Measurements from ENCODE around the gene SCYGR1.
"Not testable (repeated sequence)": the region's sequence is repeated elsewhere in the genome, so short reads cannot be mapped to it uniquely, and the experiment has no call there.

Gene SCYGR1

GRCh38 chr2:227404585-227405271 is 17.0 kb upstream of the SCYGR1 start:
- no peak for DNase-seq (ENCODE audit: insufficient read length, low spot score)

GRCh38 chr2:227402959-227403358 is 15.2 kb upstream of the SCYGR1 start:
- DNase-seq (ENCODE audit: insufficient read length, low spot score) = no peak
- no peak for FAIRE-seq

More at GRCh38 chr2:227404585-227405271, 17.0 kb upstream of the SCYGR1 start:
- FAIRE-seq = no peak

DNA sequence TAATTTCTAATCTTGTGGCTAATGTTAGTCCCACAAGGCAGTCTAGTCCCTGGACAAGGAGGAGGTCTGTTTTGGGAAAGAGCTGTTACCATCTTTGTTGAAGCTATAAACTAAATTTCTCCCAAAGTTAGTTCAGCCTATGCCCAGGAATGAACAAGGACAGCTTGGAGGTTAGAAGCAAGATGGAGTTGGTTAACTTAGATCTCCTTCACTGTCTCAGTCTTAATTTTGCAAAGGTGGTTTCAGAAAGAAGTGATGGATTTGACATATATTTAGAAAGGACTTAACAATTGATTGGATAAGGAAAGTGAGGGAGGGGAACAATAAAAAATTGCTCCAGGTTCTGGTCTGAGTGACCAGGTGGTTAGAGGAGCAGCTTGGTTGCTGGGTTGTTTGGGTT is 14.6 kb upstream of the SCYGR1 start:
- DNase-seq (ENCODE audit: insufficient read length, low spot score) (no peak), FAIRE-seq (no peak)

GRCh38 chr2:227401550-227401949 is 13.8 kb upstream of the SCYGR1 start:
- DNase-seq (ENCODE audit: insufficient read length, low spot score) = no peak
- no peak for FAIRE-seq

GRCh38 chr2:227398684-227399670 is 11.2 kb upstream of the SCYGR1 start:
- FAIRE-seq (no peak), DNase-seq (ENCODE audit: insufficient read length, low spot score) (no peak)

DNA sequence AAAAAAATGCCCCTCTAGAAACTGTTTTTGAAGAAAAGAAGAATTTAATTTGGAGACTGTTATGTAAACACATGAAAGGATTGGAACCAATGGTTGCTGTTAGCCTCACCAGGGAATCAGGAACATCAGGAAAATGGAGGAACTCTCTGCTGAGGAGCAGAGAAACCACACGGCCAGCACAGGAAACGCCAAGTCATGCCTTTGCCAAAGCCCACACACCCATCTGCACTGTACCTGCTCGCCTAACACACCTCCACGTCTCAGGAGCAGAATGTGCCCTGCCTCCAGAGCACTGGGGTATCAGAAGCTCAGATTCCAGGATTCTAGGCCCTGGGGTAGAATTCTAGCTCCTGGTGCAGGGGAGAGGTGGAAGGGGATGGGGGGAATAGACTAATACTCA is 9.8 kb upstream of the SCYGR1 start:
- FAIRE-seq = no peak
- no peak for DNase-seq (ENCODE audit: insufficient read length, low spot score)

DNA sequence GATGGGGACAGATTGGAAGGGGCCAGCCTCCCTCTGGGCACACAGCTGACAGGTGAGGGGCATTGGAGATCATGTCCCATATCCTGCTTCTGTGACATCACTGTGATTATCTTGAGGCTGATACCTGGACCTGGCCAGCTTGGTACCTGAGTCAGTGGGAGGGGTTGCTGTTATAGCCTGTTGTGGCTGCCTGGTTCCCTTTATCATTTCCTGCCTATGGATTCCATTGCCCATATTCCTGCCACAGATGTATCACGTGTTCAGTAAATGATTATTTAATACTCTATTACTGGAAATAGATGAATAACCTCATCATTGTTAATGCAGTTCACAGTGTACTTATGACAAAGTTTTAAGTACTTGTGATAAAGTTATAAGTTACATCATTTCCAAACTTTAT is 7.8 kb upstream of the SCYGR1 start:
- DNase-seq (ENCODE audit: insufficient read length, low spot score) = no peak
- FAIRE-seq = no peak

GRCh38 chr2:227394401-227394800 is 6.7 kb upstream of the SCYGR1 start:
- no peak for FAIRE-seq
- no peak for DNase-seq (ENCODE audit: insufficient read length, low spot score)

- DNase-seq (ENCODE audit: insufficient read length, low spot score) (no peak), FAIRE-seq (no peak)
These were observed 2.9 kb upstream of the SCYGR1 start for GRCh38 chr2:227390468-227391256.

DNA sequence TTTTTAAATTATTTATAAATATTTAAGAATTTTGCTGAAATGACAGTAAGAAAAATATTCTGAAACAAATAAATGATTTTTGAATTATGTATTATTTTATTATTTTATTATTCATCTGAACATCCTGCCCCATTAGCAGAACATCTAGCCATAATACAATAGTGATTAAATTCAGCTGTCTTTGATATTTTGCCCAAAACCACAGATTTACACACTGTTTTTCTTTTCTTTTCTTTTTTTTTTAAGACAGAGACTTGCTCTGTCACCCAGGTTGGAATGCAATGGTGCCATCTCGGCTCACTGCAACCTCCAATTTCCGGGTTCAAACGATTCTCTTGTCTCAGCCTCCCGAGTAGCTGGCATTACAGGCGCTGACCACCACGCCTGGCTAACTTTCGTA is 1.9 kb upstream of the SCYGR1 start:
- DNase-seq (ENCODE audit: insufficient read length, low spot score) (no peak), FAIRE-seq (no peak)

DNA sequence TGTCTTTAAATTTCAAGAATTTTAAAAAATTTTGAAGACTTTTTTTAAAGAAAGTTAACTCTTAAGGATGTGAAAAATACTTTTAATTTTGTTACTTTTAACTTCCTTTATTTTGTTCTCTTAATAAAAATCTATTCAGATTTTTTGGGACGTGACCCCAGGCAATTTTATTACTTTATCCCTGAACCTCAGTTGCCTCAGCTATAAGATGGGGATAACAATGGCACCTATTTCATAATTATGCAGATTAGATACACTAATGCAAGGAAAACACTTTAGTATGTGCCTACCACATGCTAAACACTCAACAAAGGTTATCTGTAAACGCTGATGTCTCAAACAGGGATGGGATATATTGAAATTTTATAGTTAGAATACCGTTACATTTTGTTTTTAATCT is 1.5 kb upstream of the SCYGR1 start:
- no peak for FAIRE-seq
- DNase-seq (ENCODE audit: insufficient read length, low spot score) = no peak

- FAIRE-seq = no peak
- no peak for DNase-seq (ENCODE audit: insufficient read length, low spot score)
These were observed 825 bp upstream of the SCYGR1 start for GRCh38 chr2:227388537-227389011.

- no peak for FAIRE-seq
These were observed 1.1 kb downstream of the SCYGR1 start for GRCh38 chr2:227386630-227387029.

DNA sequence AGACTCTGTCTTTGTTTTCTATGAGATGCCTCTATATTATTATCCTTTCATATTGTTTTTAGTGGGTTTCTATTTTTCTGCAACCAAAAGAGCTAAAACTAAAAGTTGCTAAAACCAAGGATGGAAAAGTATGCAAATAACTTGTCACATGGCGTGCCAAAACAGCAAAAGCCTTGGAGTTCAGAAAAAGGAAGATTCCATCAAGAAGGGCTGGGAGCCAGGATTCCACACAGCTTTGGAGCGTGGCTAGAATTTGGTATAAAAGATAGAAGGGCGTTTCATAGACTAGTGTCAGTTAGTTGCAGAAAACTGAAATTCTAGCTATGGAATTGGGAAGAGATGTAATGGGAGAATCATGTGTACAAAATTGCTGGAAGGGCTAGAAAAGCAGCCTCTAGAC is 4.1 kb downstream of the SCYGR1 start:
- FAIRE-seq (no peak), DNase-seq (ENCODE audit: insufficient read length, low spot score) (no peak)

More at GRCh38 chr2:227386630-227387029, 1.1 kb downstream of the SCYGR1 start:
- DNase-seq (ENCODE audit: insufficient read length, low spot score) = no peak

- DNase-seq (ENCODE audit: insufficient read length, low spot score); FAIRE-seq: not testable (repeated sequence)
These were observed 5.4 kb downstream of the SCYGR1 start for GRCh38 chr2:227382241-227382835.

- FAIRE-seq (no peak), DNase-seq (ENCODE audit: insufficient read length, low spot score) (no peak)
These were observed 8.7 kb downstream of the SCYGR1 start, which contains the start of gene TM4SF20 for GRCh38 chr2:227379095-227379494. Gene TM4SF20 (minus strand): TSS chr2:227379306. CDS start chr2:227379268, 38 bp downstream.

GRCh38 chr2:227378371-227378782 is 9.4 kb downstream of the SCYGR1 start:
- DNase-seq (ENCODE audit: insufficient read length, low spot score) (no peak), FAIRE-seq (no peak)

DNA sequence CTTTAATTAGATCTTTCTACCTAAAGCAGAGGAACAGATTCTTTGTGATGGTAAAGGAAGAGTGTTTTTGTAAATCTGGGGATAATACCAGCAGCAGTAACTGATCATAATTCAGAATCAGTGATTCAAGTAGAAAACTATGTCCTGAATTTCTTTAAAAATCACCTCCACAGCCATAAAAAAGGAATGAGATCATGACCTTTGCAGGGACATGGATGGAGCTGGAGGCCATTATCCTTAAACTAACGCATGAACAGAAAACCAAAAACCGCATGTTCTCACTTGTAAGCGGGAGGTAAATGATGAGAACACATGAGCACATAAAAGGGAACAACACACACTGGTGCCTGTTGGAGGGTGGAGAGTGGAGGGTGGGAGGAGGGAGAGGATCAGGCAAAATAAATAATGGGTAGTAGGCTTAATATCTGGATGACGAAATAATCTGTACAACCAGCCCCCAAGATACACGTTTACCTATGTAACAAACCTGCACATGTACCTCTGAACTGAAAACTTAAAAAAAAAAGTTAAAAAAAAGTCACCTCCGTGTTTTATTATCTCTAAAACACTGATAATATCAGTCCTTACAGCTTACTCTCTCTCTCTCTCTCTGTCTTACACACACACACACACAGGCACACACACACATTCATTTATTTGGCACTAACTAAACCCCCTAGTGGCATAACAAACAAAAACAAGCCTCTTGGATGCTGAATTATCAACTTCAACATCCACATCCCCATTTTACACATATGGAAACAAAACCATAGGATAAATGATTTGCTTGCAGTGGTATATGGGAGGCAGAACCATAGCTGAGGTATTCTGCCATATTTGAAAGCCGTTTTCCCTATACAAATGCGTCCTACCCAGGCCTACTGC is 10.0 kb downstream of the SCYGR1 start:
- FAIRE-seq = no peak

DNA sequence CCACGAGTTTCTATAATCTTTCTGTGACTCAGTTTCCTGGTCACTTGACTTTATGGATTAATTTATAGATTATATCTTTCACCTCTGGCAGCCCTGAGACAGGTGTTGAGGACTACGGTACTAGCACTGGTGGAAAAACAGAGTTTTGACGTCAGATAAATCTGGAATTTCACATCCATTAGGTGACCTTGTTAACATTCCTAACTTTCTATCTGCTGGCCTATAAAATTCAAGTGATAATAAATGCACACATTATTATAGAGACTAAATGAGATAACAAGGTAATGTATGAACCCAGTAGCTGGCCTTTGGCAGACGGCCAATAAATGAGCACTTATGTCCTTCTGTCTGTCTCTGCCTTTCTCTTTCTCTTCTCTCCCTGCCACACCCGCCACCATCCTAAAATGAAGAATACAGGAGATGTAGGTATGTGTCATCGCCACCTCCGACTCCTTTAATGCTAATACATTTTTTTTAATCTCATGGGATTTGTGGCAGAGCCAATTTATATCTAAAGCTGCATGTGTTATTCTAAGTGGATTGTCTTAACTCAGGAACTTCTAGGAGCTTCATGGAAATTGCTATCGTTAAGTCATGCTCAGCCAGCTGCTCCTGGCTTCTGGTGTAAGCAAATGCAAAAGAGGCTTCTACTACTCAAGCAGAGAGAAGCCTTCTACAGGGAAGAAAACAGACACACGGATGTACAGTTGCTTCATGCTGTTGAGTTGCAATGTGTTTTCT is 10.9 kb downstream of the SCYGR1 start:
- FAIRE-seq (no peak), DNase-seq (ENCODE audit: insufficient read length, low spot score) (no peak)

More for the DNA sequence above, 10.0 kb downstream of the SCYGR1 start:
- no peak for DNase-seq (ENCODE audit: insufficient read length, low spot score)
